ENCODE results near the gene CTNNA3.
"Not testable (repeated sequence)": the region's sequence is repeated elsewhere in the genome, so short reads cannot be mapped to it uniquely, and the experiment has no call there.

The CTNNA3 gene

DNA sequence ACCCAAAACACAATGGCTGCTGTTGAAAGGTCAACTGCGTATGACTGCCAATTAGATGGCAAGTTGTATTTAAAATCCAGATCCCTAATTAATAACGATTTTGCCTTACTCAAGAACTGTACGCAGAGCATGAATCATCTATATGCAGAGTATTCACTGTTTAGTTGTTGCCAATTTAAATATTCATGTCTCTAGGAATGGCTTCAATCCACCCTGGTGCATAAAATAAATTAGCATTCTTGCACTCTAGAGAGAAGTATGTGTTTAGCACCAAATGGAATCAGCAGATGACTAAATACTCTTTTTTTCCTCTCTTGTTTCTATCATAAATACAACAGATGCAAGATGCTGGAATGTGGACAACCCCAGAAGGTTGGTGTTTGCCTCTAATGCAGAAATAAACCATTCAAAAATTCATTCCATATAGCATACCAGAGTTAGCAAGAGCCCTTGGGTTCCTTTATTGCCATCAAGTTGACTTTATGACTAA lies 449.9 kb downstream of the CTNNA3 start:
- no peak for DNase-seq (ENCODE audit: low read depth)

DNA sequence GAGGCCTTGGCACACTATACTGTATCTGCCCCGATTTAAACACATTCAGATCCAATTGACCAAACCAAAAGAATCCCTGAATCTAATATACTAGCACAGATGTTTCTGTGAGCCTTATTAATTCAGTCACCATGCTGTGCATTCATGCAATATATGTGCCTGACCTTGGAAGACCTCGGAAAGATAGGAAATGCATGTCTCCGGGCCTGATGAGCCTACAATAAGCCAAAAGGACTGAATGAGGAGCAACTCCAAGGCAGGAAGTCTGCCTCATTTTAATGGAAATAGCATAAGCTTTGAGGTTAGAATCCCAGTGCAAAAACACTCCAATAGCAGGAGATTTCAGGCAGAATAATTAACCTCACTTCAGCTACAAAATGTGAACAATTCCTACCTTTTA lies 453.5 kb downstream of the CTNNA3 start:
- DNase-seq (ENCODE audit: low read depth): no peak

DNA sequence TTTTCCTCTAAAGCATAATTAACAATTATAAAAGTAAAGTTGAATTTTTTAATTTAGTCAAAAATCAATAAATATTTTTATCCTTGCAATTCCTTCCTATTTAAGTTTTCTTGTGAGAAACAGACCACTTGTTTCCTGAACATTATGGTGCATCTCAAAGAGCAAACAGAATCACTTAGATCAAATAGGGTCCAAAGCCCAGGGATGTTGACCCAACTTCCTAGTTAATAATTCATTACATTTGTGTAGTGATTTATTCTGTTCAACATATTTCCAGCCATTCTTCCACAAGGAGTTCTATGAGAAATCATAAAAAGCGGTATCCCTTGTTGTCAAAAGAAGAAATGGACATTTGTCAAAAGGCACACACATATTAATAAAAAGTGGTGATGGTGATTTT lies 454.5 kb downstream of the CTNNA3 start:
- no peak for DNase-seq (ENCODE audit: low read depth)

DNA sequence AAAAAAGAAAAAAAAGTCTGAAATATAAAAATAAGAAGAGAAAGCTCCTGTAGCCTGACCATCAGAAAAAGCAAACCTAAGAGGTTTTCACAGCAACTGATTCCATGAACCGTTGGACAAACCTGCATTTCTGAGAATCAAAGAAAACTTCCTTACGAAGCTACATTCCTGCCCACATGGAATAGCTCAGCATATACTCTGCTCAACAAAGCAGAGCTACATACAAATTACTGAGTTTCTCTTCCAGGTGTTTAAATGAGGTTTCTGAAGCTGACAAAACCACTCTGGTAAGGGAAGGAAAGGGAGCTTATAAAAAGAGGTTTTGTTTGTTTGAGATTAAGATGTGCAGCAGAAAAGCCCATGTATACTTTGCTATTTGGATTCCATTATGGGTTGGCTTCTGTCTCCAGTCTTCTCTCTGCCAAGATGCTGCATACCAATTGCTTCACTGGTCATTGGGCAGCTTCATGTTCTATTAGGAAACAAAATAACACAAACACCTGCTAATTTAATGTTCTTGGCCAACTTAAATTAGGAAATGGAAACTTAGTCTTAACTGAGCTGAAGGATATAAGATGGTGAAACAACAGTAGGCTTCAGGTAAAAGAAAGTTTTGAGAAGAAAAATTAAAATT lies 456.0 kb downstream of the CTNNA3 start:
- no peak for DNase-seq (ENCODE audit: low read depth)

- not testable (repeated sequence) for DNase-seq (ENCODE audit: low read depth)
Observed at GRCh38 chr10:67230680-67231500, 465.1 kb downstream of the CTNNA3 start.

- DNase-seq (ENCODE audit: low read depth): no peak
Observed at GRCh38 chr10:67225226-67225625, 470.8 kb downstream of the CTNNA3 start.

GRCh38 chr10:67224553-67224952 lies 471.4 kb downstream of the CTNNA3 start:
- no peak for DNase-seq (ENCODE audit: low read depth)

- DNase-seq (ENCODE audit: low read depth): no peak
Observed at GRCh38 chr10:67222934-67223333, 473.1 kb downstream of the CTNNA3 start.

DNA sequence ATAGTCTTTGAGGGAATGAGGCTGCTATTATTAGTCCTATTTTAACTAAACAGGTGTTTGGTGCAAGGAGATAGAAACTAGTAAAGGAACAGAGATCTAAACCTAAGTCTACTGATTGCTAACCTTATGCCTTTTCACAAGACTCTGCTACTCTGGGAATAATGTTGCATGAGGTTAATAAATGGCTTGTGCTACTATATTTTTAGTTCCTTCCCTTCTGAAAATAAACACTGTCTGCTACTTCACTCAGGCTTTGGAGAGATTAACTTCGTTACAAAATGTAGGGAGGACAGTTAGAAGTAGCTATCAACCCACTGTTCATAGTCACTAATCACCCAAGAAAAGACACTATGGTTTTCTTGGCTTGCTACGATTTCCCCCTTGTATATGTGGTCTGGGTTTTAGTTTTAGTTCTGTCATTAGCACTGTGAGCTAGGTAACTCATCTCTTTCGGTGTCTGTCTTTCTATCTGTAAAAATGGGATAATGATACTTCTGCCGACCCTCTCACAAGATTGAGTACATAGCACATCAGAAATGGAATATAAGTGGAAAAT lies 474.0 kb downstream of the CTNNA3 start:
- DNase-seq (ENCODE audit: low read depth): no peak

- DNase-seq (ENCODE audit: low read depth): no peak
Observed at GRCh38 chr10:67211680-67212079, 484.3 kb downstream of the CTNNA3 start.

DNA sequence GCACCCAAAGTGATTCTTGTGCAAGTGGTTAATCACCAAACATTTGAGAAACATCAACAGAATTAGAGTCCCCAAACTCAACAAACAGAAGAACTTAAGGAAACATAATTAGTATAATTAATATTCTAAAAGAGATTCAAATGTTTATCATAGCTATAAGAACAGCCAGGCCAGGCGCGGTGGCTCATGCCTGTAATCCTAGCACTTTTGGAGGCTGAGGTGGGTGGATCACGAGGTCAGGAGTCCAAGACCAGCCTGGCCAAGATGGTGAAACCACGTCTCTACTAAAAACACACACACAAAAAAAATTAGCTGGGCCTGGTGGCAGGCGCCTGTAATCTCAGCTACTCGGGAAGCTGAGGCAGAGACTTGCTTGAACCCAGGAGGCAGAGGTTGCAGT lies 488.1 kb downstream of the CTNNA3 start:
- DNase-seq (ENCODE audit: low read depth): not testable (repeated sequence)

- no peak for DNase-seq (ENCODE audit: low read depth)
Observed at GRCh38 chr10:67200913-67201564, 495.0 kb downstream of the CTNNA3 start.

GRCh38 chr10:67175354-67175753 lies 520.6 kb downstream of the CTNNA3 start:
- DNase-seq (ENCODE audit: low read depth): no peak

GRCh38 chr10:67173787-67174186 lies 522.2 kb downstream of the CTNNA3 start:
- no peak for DNase-seq (ENCODE audit: low read depth)

DNA sequence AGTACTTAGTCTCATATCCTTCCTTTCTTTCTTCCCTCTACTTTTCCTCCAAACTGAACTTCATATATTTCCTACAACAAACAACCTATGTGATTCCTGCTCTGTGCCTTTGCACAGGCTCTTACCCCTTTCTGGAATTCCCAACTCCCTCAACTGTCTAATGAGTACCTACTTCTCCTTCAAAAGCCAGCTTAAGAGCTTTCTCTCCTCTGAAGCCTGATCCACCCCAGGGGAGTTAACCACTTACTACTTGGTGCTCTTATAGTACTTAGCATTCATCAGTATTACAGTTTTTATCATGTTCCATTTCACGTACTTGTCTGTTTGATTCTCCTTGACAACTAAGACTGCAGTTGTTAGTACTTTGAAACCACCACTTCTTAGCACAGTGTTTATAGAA lies 524.0 kb downstream of the CTNNA3 start:
- DNase-seq (ENCODE audit: low read depth): no peak

DNA sequence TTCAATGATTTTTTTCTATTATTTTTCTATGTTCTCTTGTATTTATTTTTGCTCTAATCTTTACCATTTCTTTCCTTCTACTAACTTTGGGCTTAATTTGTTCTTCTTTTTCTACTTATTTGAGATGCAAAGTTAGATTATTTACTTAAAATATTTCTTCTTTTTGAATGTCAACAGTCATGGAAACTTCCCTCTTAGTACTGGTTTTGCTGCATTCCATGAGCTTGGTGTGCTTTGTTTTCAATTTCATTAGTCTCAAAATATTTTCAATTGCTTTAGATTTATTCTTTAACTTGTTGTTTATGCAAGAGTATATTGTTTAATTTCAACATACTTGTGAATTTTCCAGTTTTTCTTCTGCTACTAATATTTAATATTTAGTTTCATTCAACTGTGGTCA lies 539.8 kb downstream of the CTNNA3 start:
- DNase-seq (ENCODE audit: low read depth): no peak

- no peak for DNase-seq (ENCODE audit: low read depth)
Observed at GRCh38 chr10:67151471-67151870, 544.5 kb downstream of the CTNNA3 start.

DNA sequence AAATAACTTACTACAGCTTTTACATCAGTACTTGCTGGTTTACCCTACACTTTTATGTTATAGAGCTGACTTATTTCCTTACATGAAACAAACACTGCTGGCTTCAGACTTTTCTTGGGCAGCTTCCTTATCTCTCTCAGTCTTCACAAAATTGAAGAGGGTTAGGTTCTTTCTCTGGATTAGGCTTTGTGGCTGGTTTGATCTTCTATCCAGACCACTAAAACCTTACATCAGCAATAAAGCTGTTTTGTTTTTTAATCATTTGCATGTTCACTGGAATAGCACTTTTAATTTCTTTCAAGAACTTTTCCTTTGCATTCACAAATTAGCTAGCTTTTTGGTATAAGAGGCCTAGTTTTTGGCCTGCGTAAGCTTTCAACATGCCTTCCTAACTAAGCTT lies 551.5 kb downstream of the CTNNA3 start:
- no peak for DNase-seq (ENCODE audit: low read depth)

DNA sequence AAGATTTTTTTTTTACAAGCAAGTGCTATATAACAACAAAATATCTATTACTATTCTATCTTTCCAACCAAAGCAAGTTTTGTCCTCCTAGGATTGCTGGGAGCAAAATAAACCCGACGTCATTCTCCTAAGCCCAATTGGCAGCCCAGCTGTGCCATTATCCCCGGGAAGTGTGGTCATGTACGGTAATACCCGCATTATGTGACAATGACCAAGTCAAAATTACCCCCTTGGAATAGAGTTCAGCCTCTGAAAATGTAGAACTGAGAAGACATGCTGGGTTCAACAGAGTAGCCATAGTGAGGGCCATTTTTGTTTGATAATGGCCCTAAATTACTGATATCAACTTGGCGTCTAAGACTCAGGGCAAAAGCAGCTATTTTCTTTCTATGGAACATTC lies 554.7 kb downstream of the CTNNA3 start:
- no peak for DNase-seq (ENCODE audit: low read depth)

GRCh38 chr10:67140641-67141040 lies 555.4 kb downstream of the CTNNA3 start:
- DNase-seq (ENCODE audit: low read depth): no peak

- no peak for DNase-seq (ENCODE audit: low read depth)
Observed at GRCh38 chr10:67127441-67127840, 568.6 kb downstream of the CTNNA3 start.

- no peak for DNase-seq (ENCODE audit: low read depth)
Observed at GRCh38 chr10:67119651-67120050, 576.3 kb downstream of the CTNNA3 start.

DNA sequence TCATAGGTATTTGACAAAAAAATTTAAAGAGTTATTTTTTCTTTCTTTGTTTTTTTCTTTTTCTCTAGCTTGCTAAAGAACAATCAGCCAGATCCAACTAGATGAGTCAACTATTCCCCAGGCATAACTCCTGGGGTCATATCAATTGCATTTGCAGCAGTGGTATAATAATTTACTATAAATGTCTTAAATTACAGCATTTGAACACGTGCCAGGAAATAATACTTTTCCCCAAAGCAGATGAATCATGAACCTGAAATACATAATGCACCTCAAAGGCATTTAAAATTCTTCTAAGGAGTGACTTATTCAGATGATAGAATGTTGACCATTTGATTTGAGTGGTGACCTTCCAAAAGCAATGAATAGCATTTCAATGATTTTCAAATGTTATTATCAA lies 580.0 kb downstream of the CTNNA3 start:
- DNase-seq (ENCODE audit: low read depth): no peak
